Trophoblast cell (in vitro differentiated cells and primary cell): ENCODE data around the gene ENPP6.

Experiments
- DNase-seq, 2 donors: peaks; one replicate each; pipeline ENCODE4 v3.0.0-alpha.2; 2016
- H2AFZ ChIP-seq: 2 replicates; pipeline ENCODE4 v1.6.1; 2013; ENCODE audit warnings: low read length, moderate library complexity, mild to moderate bottlenecking; ENCODE audit not compliant: insufficient read depth, poor library complexity
- H2AK5ac ChIP-seq: 2 replicates; pipeline ENCODE4 v1.6.1; 2013; ENCODE audit warnings: mild to moderate bottlenecking, low read length
- H2BK120ac ChIP-seq: 2 replicates; pipeline ENCODE4 v1.6.1; 2013; ENCODE audit warnings: low read length, mild to moderate bottlenecking, moderate library complexity; ENCODE audit not compliant: insufficient read depth, poor library complexity
- H2BK12ac ChIP-seq: 2 replicates; pipeline ENCODE4 v1.6.1; 2013; ENCODE audit warnings: mild to moderate bottlenecking, low read length, moderate library complexity
- H2BK5ac ChIP-seq: 2 replicates; pipeline ENCODE4 v1.6.1; 2013; ENCODE audit warnings: low read length, low read depth, moderate library complexity, mild to moderate bottlenecking; ENCODE audit not compliant: poor library complexity
- H3K14ac ChIP-seq: 2 replicates; pipeline ENCODE4 v1.6.1; 2013; ENCODE audit warnings: mild to moderate bottlenecking, low read length
- H3K18ac ChIP-seq: 2 replicates; pipeline ENCODE4 v1.6.1; 2013; ENCODE audit warnings: mild to moderate bottlenecking, low read length
- H3K23ac ChIP-seq: 2 replicates; pipeline ENCODE4 v1.6.1; 2013; ENCODE audit warnings: low read length
- H3K27ac ChIP-seq: 2 replicates; pipeline ENCODE4 v1.5.1; 2013; ENCODE audit warnings: low read depth, mild to moderate bottlenecking, inconsistent platforms, low read length, moderate library complexity
- H3K27me3 ChIP-seq: 2 replicates; pipeline ENCODE4 v1.6.1; 2013; ENCODE audit warnings: inconsistent platforms, mild to moderate bottlenecking, low read length, moderate library complexity; ENCODE audit not compliant: insufficient read depth
- H3K36me3 ChIP-seq, 2 experiments: 1 replicate in 1 of 2; 2 replicates in 1 of 2; pipeline ENCODE4 v1.6.1; 2013; ENCODE audit warnings: low read length in 2 of 2, mild to moderate bottlenecking in 2 of 2, moderate library complexity in 1 of 2; ENCODE audit not compliant: insufficient read depth in 2 of 2, control insufficient read depth in 1 of 2
- H3K4ac ChIP-seq: 2 replicates; pipeline ENCODE4 v1.6.1; 2013; ENCODE audit warnings: low read depth, mild to moderate bottlenecking, low read length, moderate library complexity
- H3K4me1 ChIP-seq, 2 experiments: 1 replicate in 1 of 2; 2 replicates in 1 of 2; pipeline ENCODE4 v1.6.1; 2013; ENCODE audit warnings: low read length in 2 of 2, mild to moderate bottlenecking in 2 of 2, moderate library complexity in 1 of 2; ENCODE audit not compliant: insufficient read depth in 2 of 2, control insufficient read depth in 1 of 2
- H3K4me2 ChIP-seq: 2 replicates; pipeline ENCODE4 v1.6.1; 2013; ENCODE audit warnings: inconsistent platforms, mild to moderate bottlenecking, low read length, moderate library complexity
- H3K4me3 ChIP-seq: 2 replicates; pipeline ENCODE4 v1.5.1; 2013; ENCODE audit warnings: mild to moderate bottlenecking, low read depth, low read length, inconsistent platforms
- H3K79me1 ChIP-seq: one replicate; pipeline ENCODE4 v1.6.1; 2013; ENCODE audit warnings: low read length
- H3K79me2 ChIP-seq: 2 replicates; pipeline ENCODE4 v1.6.1; 2013; ENCODE audit warnings: low read length, mild to moderate bottlenecking; ENCODE audit not compliant: control insufficient read depth, insufficient read depth, poor library complexity
- H3K9ac ChIP-seq: 2 replicates; pipeline ENCODE4 v1.6.1; 2013; ENCODE audit warnings: mild to moderate bottlenecking, low read length
- H3K9me3 ChIP-seq: 2 replicates; pipeline ENCODE4 v1.6.1; 2013; ENCODE audit warnings: low read depth, mild to moderate bottlenecking, control low read depth, inconsistent platforms, low read length; ENCODE audit not compliant: insufficient read depth
- H4K12ac ChIP-seq: 2 replicates; pipeline ENCODE4 v1.6.1; 2013; ENCODE audit warnings: low read depth, mild to moderate bottlenecking, low read length, moderate library complexity
- H4K8ac ChIP-seq: 2 replicates; pipeline ENCODE4 v1.6.1; 2013; ENCODE audit warnings: low read depth, mild to moderate bottlenecking, low read length, moderate library complexity
- H4K91ac ChIP-seq: one replicate; pipeline ENCODE4 v1.6.1; 2013; ENCODE audit warnings: low read depth, mild to moderate bottlenecking, low read length, moderate library complexity
- WGBS: extraction: QIAGEN DNeasy Blood & Tissue Kit; methylation state at CpG from one replicate; pipeline ENCODE4 v1.1.7; 2013; ENCODE audit warnings: missing lambda C conversion rate; ENCODE audit not compliant: insufficient read length, insufficient coverage; ENCODE audit errors: extremely low coverage; 5-methylcytosine and 5-hydroxymethylcytosine counted together

ENPP6 gene

GRCh38 chr4:184263461-184263860 is 45.8 kb upstream of the ENPP6 start:
- no peak overlapping the region for H2BK5ac ChIP-seq
- no peak for DNase-seq
- no CpG with 5 or more reads among the region's 5 CpGs for WGBS

GRCh38 chr4:184262901-184263300 is 45.2 kb upstream of the ENPP6 start:
- DNase-seq, result no peak
- H3K9me3 ChIP-seq, result no peaks in the 10 kb centered on the region
- no peak overlapping the region for H4K8ac ChIP-seq
- H2AFZ ChIP-seq, result no peak overlapping the region
- no peaks in the 10 kb centered on the region for H3K27me3 ChIP-seq
- no peak overlapping the region for H2AK5ac ChIP-seq
- H3K4ac ChIP-seq, result no peak overlapping the region
- H3K4me3 ChIP-seq, result no peak overlapping the region
- H3K27ac ChIP-seq, result no peak overlapping the region
- no peak overlapping the region for H2BK5ac ChIP-seq
- H3K4me1 ChIP-seq, result peaks cover under 1 to 7% of the 10 kb centered on the region in 2 experiments
- no peak overlapping the region for H2BK12ac ChIP-seq
- H3K14ac ChIP-seq, result no peak overlapping the region
- H3K79me2 ChIP-seq, result no peaks in the 10 kb centered on the region
- no peak overlapping the region for H4K91ac ChIP-seq
- H3K18ac ChIP-seq, result no peak overlapping the region
- no peak overlapping the region for H3K9ac ChIP-seq
- no peak overlapping the region for H3K4me2 ChIP-seq
- no peak overlapping the region for H4K12ac ChIP-seq
- H3K23ac ChIP-seq, result no peak overlapping the region
- H3K36me3 ChIP-seq, result no peaks in the 10 kb centered on the region
- H3K79me1 ChIP-seq, result no peaks in the 10 kb centered on the region
- H2BK120ac ChIP-seq, result no peak overlapping the region

More at GRCh38 chr4:184263461-184263860, 45.8 kb upstream of the ENPP6 start:
- Histone ChIP-seq H2BK120ac (no peak overlapping the region), H3K4me3 (no peak overlapping the region), H3K27me3 (no peaks in the 10 kb centered on the region), H2AK5ac (no peak overlapping the region), H2BK12ac (no peak overlapping the region), H3K14ac (no peak overlapping the region), H3K4me1 (peaks cover 2 to 8% of the 10 kb centered on the region in 2 experiments), H3K9ac (no peak overlapping the region), H3K18ac (no peak overlapping the region), H3K36me3 (no peaks in the 10 kb centered on the region), H4K12ac (no peak overlapping the region), H4K91ac (no peak overlapping the region), H3K79me1 (no peaks in the 10 kb centered on the region), H3K4ac (no peak overlapping the region), H3K23ac (no peak overlapping the region), H3K9me3 (no peaks in the 10 kb centered on the region), H2AFZ (no peak overlapping the region), H3K27ac (no peak overlapping the region), H4K8ac (no peak overlapping the region), H3K79me2 (no peaks in the 10 kb centered on the region), H3K4me2 (no peak overlapping the region)

GRCh38 chr4:184261246-184261645 is 43.6 kb upstream of the ENPP6 start:
- Histone ChIP-seq H3K4me3 (no peak overlapping the region), H3K79me2 (no peaks in the 10 kb centered on the region), H3K4me2 (no peak overlapping the region), H3K36me3 (no peaks in the 10 kb centered on the region), H3K23ac (no peak overlapping the region), H3K9me3 (no peaks in the 10 kb centered on the region), H4K8ac (no peak overlapping the region), H4K91ac (no peak overlapping the region), H3K14ac (no peak overlapping the region), H2BK120ac (no peak overlapping the region), H2AK5ac (no peak overlapping the region), H3K79me1 (no peaks in the 10 kb centered on the region), H3K27ac (no peak overlapping the region), H2BK12ac (no peak overlapping the region), H3K27me3 (no peaks in the 10 kb centered on the region), H2BK5ac (no peak overlapping the region), H4K12ac (no peak overlapping the region), H3K4me1 (peaks cover 0 to 5% of the 10 kb centered on the region in 2 experiments), H3K18ac (no peak overlapping the region), H3K4ac (no peak overlapping the region), H2AFZ (no peak overlapping the region), H3K9ac (no peak overlapping the region)
- DNase-seq, result no peak
- WGBS, result no CpG with 5 or more reads among the region's 5 CpGs

GRCh38 chr4:184259866-184260265 is 42.2 kb upstream of the ENPP6 start:
- no peaks in the 10 kb centered on the region for H3K79me1 ChIP-seq
- H3K4ac ChIP-seq, result no peak overlapping the region
- no peaks in the 10 kb centered on the region for H3K27me3 ChIP-seq
- H3K23ac ChIP-seq, result no peak overlapping the region
- H3K14ac ChIP-seq, result no peak overlapping the region
- no peaks in the 10 kb centered on the region for H3K79me2 ChIP-seq
- no peak for DNase-seq
- H3K9me3 ChIP-seq, result no peaks in the 10 kb centered on the region
- no CpG with 5 or more reads among the region's 6 CpGs for WGBS
- no peak overlapping the region for H3K18ac ChIP-seq
- no peak overlapping the region for H2BK5ac ChIP-seq
- H2AK5ac ChIP-seq, result no peak overlapping the region
- H3K4me1 ChIP-seq, result no peaks in the 10 kb centered on the region
- H3K4me2 ChIP-seq, result no peak overlapping the region
- no peak overlapping the region for H4K91ac ChIP-seq
- H3K27ac ChIP-seq, result no peak overlapping the region
- H2BK12ac ChIP-seq, result no peak overlapping the region
- H3K4me3 ChIP-seq, result no peak overlapping the region
- H3K9ac ChIP-seq, result no peak overlapping the region
- H2BK120ac ChIP-seq, result no peak overlapping the region
- H4K12ac ChIP-seq, result no peak overlapping the region
- H4K8ac ChIP-seq, result no peak overlapping the region
- H3K36me3 ChIP-seq, result no peaks in the 10 kb centered on the region
- H2AFZ ChIP-seq, result no peak overlapping the region
